ENCODE results near the gene FNDC7.

- no peak for TF ChIP-seq ARNT (IDR thresholded peaks at IDR 0.05)
- TF ChIP-seq FOXM1 (IDR thresholded peaks at IDR 0.05; ENCODE audit: borderline replicate concordance) = no peak
- no peak for TF ChIP-seq CTBP1 (IDR thresholded peaks at IDR 0.05; ENCODE audit: borderline replicate concordance)
- no peak for TF ChIP-seq L3MBTL2 (conservative IDR thresholded peaks at IDR 0.05)
Observed at GRCh38 chr1:108749081-108749480, 36.4 kb downstream of the FNDC7 start.
